ENCODE data around the gene SETD3. TPM values are rescaled to one million over a fixed set of nuclear protein-coding genes. Genes with fewer than 3 reads are reported as not detected.
A peak's percentile ranks its signal among the peaks of the same experiment; 100 is the strongest.

Gene SETD3
- total and polyA plus RNA-seq, 2 experiments from 2014 or later: 40.7 to 68.0 TPM

- H3K27ac ChIP-seq (ENCODE audit: low read depth): no peak overlapping the region
- ATAC-seq: peak; percentile 16
- no peaks in the 10 kb centered on the region for H3K79me2 ChIP-seq (replicated peaks; ENCODE audit: insufficient read depth)
- peaks cover 4% of the 10 kb centered on the region; the same call in 1 of the 2 replicates for H3K4me1 ChIP-seq (ENCODE audit: insufficient read depth)
- H3F3A ChIP-seq (replicated peaks; ENCODE audit: low read depth): no peaks in the 10 kb centered on the region
- H3K4me2 ChIP-seq: no peak overlapping the region
- Mint-ChIP-seq H3K9me3 (no peaks in the 10 kb centered on the region; the same call in 2 of the 3 replicates), H3K36me3 (ENCODE audit: low read depth) (no peaks in the 10 kb centered on the region), H3K4me3 (no peak overlapping the region), H3K27ac (no peak overlapping the region; the same call in 1 of the 2 replicates), H3K4me1 (peaks cover 21% of the 10 kb centered on the region), H3K27me3 (ENCODE audit: insufficient read depth, low read depth, poor library complexity) (peaks cover 2% of the 10 kb centered on the region)
- H3K4me3 ChIP-seq: no peak overlapping the region
- H3K36me3 ChIP-seq (ENCODE audit: insufficient read depth): no peaks in the 10 kb centered on the region
- TF ChIP-seq NANOG (IDR thresholded peaks at IDR 0.05; ENCODE audit: borderline replicate concordance) (no peak), EZH2phosphoT487 (IDR thresholded peaks at IDR 0.05; ENCODE audit: unreplicated experiment) (no peak), ZNF114 (CRISPR knock-in tag; IDR thresholded peaks at IDR 0.05) (no peak), STAT1 (IDR thresholded peaks at IDR 0.05; ENCODE audit: unreplicated experiment) (no peak), JUNB (IDR thresholded peaks at IDR 0.05; ENCODE audit: unreplicated experiment) (no peak), CTCF (conservative IDR thresholded peaks at IDR 0.05; ENCODE audit: low read depth in 2 of 2) (no peak), POLR2AphosphoS5 (IDR thresholded peaks at IDR 0.05; ENCODE audit: low read depth) (no peak), REST (IDR thresholded peaks at IDR 0.05; ENCODE audit: unreplicated experiment) (no peak), EZH2 (IDR thresholded peaks at IDR 0.05; ENCODE audit: low read depth, unreplicated experiment) (no peak), ZNF331 (CRISPR knock-in tag; IDR thresholded peaks at IDR 0.05; ENCODE audit: low read depth) (no peak), CREB1 (CRISPR knock-in tag; IDR thresholded peaks at IDR 0.05; ENCODE audit: low read depth) (no peak), ZNF462 (CRISPR knock-in tag; IDR thresholded peaks at IDR 0.05) (no peak), ETS1 (IDR thresholded peaks at IDR 0.05) (no peak)
- no peaks in the 10 kb centered on the region for H4K20me1 ChIP-seq (replicated peaks; ENCODE audit: insufficient read depth)
- H3K27me3 ChIP-seq (ENCODE audit: insufficient read depth): no peaks in the 10 kb centered on the region
- no peak overlapping the region; the same call in 1 of the 2 replicates for H2AFZ ChIP-seq
- H3K9me2 ChIP-seq (ENCODE audit: insufficient read depth): 0 out of 2 replicates have a peak, but pooled peaks cover 2% of the 10 kb centered on the region
- DNase-seq (ENCODE audit: low spot score): no peak
Measured at GRCh38 chr14:99360774-99361595, 119.7 kb downstream of the SETD3 start.
